GM19351 (cell line): ENCODE data around the gene SMPDL3B.
"Not testable (repeated sequence)": the region's sequence is repeated elsewhere in the genome, so short reads cannot be mapped to it uniquely, and the experiment has no call there.

Source experiments
- ATAC-seq: cut with Tn5 transposase; IDR thresholded peaks from one replicate; pipeline ENCODE4 v1.9.1; 2021; ENCODE audit warnings: mild to moderate bottlenecking, moderate library complexity; ENCODE audit not compliant: unreplicated experiment

SMPDL3B gene

GRCh38 chr1:27967884-27968466 lies 33.2 kb downstream of the SMPDL3B start:
- ATAC-seq: no peak

- ATAC-seq: no peak
Measured at GRCh38 chr1:27968692-27969091, 33.9 kb downstream of the SMPDL3B start.

GRCh38 chr1:27970401-27970800 lies 35.6 kb downstream of the SMPDL3B start:
- ATAC-seq: no peak

GRCh38 chr1:27971674-27972073 lies 36.9 kb downstream of the SMPDL3B start:
- no peak for ATAC-seq

- ATAC-seq: no peak
Measured at GRCh38 chr1:27972141-27972540, 37.3 kb downstream of the SMPDL3B start.

- no peak for ATAC-seq
Measured at GRCh38 chr1:27973771-27974416, 39.1 kb downstream of the SMPDL3B start.

- no peak for ATAC-seq
Measured at GRCh38 chr1:27974417-27974781, 39.6 kb downstream of the SMPDL3B start.

GRCh38 chr1:27979151-27979858 lies 44.5 kb downstream of the SMPDL3B start:
- ATAC-seq: no peak

- ATAC-seq: no peak
Measured at GRCh38 chr1:27979859-27980201, 45.0 kb downstream of the SMPDL3B start.

GRCh38 chr1:27980216-27980845 lies 45.5 kb downstream of the SMPDL3B start:
- no peak for ATAC-seq

- no peak for ATAC-seq
Measured at GRCh38 chr1:27981145-27981544, 46.3 kb downstream of the SMPDL3B start.

- no peak for ATAC-seq
Measured at GRCh38 chr1:27990920-27991537, 56.2 kb downstream of the SMPDL3B start.

GRCh38 chr1:27992276-27992675 lies 57.5 kb downstream of the SMPDL3B start:
- no peak for ATAC-seq

- no peak for ATAC-seq
Measured at GRCh38 chr1:27993241-27993640, 58.4 kb downstream of the SMPDL3B start.

GRCh38 chr1:27994060-27994459 lies 59.3 kb downstream of the SMPDL3B start:
- ATAC-seq: no peak

- not testable (repeated sequence) for ATAC-seq
Measured at GRCh38 chr1:27994526-27994925, 59.7 kb downstream of the SMPDL3B start.

GRCh38 chr1:27999055-27999454 lies 64.3 kb downstream of the SMPDL3B start:
- ATAC-seq: no peak

GRCh38 chr1:28002600-28002999 lies 67.8 kb downstream of the SMPDL3B start:
- no peak for ATAC-seq

GRCh38 chr1:28003117-28003516 lies 68.3 kb downstream of the SMPDL3B start:
- ATAC-seq: not testable (repeated sequence)
